HPDE6-E6E7 (cell line): ENCODE measurements around the gene NKIRAS2.
A peak's percentile ranks its signal among the peaks of the same experiment; 100 is the strongest.
"Not testable (repeated sequence)": the region's sequence is repeated elsewhere in the genome, so short reads cannot be mapped to it uniquely, and the experiment has no call there.

Experiments used
- DNase-seq: peaks from one replicate; pipeline ENCODE4 v3.0.0; 2011; ENCODE audit warnings: missing footprints; ENCODE audit errors: extremely low spot score

The NKIRAS2 gene

GRCh38 chr17:41998497-41998896 is 21.4 kb upstream of the NKIRAS2 start:
- no peak for DNase-seq

- no peak for DNase-seq
These were observed 19.3 kb upstream of the NKIRAS2 start for GRCh38 chr17:42000413-42001133.

GRCh38 chr17:42001729-42002128 is 18.2 kb upstream of the NKIRAS2 start:
- no peak for DNase-seq

GRCh38 chr17:42002175-42002791 is 17.6 kb upstream of the NKIRAS2 start:
- DNase-seq, result no peak

- DNase-seq, result no peak
These were observed 17.0 kb upstream of the NKIRAS2 start for GRCh38 chr17:42002792-42003301.

- no peak for DNase-seq
These were observed 14.7 kb upstream of the NKIRAS2 start for GRCh38 chr17:42005166-42005565.

- DNase-seq, result no peak
These were observed 10.7 kb upstream of the NKIRAS2 start for GRCh38 chr17:42009170-42009569.

GRCh38 chr17:42010266-42010680 is 9.6 kb upstream of the NKIRAS2 start:
- DNase-seq, result not testable (repeated sequence)

DNA sequence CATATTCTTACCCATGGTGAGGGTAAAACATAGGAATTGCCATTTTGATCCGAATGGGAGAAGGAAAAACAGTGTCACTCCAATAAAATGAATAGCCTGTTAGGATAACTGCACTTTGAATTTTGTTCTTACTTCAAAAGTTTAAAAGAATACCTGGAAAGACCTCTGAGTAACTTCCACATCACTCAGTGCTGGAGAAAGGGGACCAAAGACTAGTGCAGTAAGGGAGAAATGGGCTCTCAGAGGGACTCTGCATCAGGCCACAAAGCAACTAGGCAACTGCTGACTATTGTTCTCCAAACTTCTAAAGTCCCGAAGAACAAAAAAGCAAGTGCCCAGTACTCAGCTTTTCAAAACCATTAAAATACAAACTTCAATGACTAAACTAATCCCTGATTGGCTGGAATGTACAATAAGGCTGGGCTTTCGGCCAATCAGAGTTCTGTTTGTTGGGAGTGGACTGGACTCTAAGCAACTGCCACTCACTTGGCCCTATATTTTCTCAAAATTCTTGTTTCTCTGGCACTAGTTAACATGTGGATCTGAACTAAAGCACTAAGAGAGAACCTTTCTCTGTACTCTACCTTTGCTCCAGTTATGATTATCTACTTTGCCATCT is 8.9 kb upstream of the NKIRAS2 start:
- peak; percentile 46 for DNase-seq

GRCh38 chr17:42012363-42012762 is 7.5 kb upstream of the NKIRAS2 start:
- DNase-seq, result not testable (repeated sequence)

GRCh38 chr17:42013740-42014139 is 6.2 kb upstream of the NKIRAS2 start:
- DNase-seq, result not testable (repeated sequence)

- no peak for DNase-seq
These were observed 3.5 kb upstream of the NKIRAS2 start for GRCh38 chr17:42016411-42016831.

GRCh38 chr17:42016941-42017865 is 2.7 kb upstream of the NKIRAS2 start, which contains the start of gene DNAJC7:
Gene DNAJC7, minus strand, starts transcription at chr17:42017439. Its CDS starts 23 bp downstream, at chr17:42017416.
- DNase-seq, result peak; percentile 94

DNA sequence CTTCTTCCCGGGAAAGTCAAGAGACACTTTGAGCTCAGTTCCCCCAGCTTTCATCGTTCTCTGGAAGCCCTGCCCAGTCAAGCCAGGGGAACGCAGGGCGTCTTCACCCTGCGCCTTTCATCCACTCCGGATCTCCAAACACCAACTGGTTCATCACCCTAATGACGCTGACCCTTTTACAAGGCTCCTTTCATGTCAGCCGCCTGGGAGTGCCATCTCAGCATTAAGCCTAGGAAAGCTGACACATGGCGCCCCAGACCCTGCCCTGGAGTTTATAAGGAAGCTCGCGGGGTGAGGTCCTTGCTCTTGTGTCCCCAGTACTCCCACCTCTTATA is 2.1 kb upstream of the NKIRAS2 start:
- no peak for DNase-seq

DNA sequence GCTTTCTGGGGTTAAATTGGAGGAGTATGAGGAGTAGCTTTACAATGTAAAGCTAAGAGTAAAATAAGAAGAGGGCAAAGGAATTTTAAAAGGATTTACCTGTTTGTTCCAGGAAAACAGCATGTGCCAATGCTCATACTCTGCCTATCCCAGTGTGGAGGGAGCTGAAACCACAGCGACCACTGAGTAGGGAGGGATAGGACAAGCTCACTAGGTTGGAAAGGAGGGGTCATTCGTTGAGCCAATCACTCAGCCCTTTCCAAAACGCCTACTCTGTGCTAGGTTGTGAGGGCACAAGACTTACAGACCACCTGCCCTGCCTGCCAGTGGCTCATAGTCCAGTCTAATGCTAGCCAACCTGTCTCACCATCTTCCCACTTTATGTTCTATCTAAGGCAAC is 1.6 kb upstream of the NKIRAS2 start:
- no peak for DNase-seq

GRCh38 chr17:42018988-42019387 is 902 bp upstream of the NKIRAS2 start:
- no peak for DNase-seq

DNA sequence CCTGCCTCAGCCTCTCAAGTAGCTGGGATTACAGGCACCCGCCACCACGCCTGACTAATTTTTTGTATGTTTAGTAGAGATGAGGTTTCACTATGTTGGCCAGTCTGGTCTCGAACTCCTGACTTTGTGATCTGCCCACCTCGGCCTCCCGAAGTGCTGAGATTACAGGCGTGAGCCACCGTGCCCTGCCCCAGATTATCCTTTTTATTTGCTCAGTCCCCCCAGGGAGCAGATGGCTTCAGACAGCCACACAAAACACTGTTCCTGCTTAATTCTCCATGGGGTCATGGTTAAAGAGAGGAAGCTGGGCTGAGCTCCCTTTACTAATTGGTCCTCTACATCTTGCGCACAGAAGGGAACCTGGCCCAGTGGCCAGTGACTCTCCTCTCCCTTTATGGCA is 955 bp downstream of the NKIRAS2 start:
- DNase-seq, result not testable (repeated sequence)

DNA sequence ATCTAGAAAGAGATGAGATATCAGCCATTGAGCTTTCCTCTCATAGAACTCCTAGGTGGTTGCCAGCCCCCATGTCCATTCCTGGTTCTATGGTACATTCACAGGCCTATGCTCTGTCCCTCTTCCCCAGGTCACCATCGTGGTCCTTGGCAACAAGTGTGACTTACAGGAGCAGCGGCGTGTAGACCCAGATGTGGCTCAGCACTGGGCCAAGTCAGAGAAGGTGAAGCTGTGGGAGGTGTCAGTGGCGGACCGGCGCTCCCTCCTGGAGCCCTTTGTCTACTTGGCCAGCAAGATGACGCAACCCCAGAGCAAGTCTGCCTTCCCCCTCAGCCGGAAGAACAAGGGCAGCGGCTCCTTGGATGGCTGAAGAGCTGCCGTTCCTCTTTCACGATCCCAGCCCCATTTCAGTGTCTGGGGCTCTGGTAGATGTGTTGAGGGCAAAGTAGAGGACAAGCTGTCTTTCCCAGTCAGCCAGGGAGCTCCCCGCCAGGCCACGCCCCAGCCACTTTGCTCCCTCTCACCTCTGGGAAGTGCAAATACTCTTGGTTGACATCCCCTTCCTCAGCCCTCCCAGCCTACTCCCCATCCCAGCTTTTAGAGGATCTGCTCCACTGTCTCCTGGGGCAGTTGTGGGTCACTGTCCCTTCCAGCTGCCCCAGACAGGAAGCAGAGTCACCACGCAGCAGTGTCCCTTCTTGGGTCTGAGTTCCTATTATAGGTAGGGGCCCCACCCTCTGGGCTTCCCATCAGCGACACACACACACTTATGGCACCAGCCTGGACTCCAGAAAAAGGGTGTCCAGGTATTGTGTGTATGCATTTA is 3.8 kb downstream of the NKIRAS2 start:
- no peak for DNase-seq

DNA sequence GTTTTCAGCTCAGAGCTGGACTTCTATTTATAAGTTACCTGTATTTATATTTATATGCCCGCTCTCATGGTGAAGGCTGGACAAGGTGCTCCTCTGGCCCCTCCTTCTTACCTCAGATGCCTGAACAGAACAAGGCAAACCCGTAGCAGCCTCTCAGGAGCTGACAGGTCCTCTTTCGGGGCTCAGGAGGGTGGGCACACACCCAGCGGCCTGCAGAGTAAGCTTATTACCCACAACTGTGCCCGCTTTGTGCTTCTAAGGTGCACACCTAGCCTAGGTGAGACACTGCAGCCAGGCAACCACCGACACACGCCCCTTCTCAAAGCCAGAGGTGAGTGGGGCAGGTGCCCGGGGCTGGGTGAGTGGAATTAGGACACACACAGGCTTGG is 5.3 kb downstream of the NKIRAS2 start:
- no peak for DNase-seq

DNA sequence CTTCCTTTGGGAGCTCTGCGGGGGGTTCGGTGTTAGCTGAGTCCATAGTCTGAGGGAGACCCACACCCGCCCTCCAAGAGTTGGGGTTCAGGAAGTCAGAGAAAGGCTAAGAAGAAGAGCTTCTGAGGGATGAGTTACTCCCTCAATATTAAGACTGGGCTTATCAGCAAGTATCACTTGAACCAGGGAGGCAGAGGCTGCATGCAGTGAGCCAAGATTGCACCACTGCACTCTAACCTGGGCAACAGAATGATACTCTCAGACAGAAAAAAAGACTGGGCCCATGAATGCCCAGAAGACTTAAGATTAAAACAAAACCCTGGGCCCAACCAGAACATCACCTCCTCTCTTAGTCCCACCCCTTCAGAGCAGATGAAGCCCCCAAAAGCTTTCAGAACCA is 6.0 kb downstream of the NKIRAS2 start:
- no peak for DNase-seq
